Rectal smooth muscle tissue (tissue), 1 donor: Measurements from ENCODE around the gene SYNE3.

Experiments
- H3K27ac ChIP-seq: one replicate; pipeline ENCODE4 v1.7.0; 2013; ENCODE audit warnings: low read depth, low read length, inconsistent platforms
- H3K27me3 ChIP-seq: one replicate; pipeline ENCODE4 v1.7.0; 2013; ENCODE audit warnings: low read length; ENCODE audit not compliant: control insufficient read depth, insufficient read depth
- H3K36me3 ChIP-seq: one replicate; pipeline ENCODE4 v1.7.0; 2013; ENCODE audit warnings: low read length; ENCODE audit not compliant: control insufficient read depth, insufficient read depth
- H3K4me1 ChIP-seq: one replicate; pipeline ENCODE4 v1.7.0; 2013; ENCODE audit warnings: low read length; ENCODE audit not compliant: control insufficient read depth, insufficient read depth
- H3K4me3 ChIP-seq: one replicate; pipeline ENCODE4 v1.7.0; 2013; ENCODE audit warnings: low read length
- H3K9ac ChIP-seq: one replicate; pipeline ENCODE4 v1.7.0; 2013; ENCODE audit warnings: low read length

The SYNE3 gene

DNA sequence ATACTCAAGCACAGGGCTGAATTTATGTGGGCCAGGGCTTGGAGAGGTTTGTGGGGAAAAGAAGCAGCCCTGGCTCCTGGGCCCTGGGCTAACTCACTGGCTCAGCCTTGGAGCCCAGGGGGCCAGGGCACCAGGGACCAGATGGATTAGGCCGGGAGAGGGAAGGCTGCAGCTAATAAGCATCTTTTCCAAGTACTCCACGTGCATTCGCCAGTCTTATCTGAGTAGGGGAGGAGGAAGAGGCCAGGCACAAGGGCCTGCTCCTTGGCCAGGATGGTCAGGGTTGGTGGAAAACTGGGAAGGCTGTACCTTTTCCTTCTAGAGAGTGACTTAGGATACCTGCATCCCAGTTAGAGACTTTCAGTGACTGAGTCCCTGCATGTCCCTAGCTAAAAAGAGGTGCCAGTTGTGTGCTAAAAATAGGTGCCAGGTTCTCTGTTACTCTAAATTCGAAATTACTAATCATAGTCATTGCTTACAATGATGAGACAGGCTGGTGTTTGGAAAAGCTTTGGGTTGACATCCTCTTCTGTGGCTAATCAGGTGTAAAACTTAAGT is 19.7 kb upstream of the SYNE3 start:
- no peaks in the 10 kb centered on the region for H3K36me3 ChIP-seq
- H3K4me3 ChIP-seq = peak overlapping the region; percentile 77
- no peaks in the 10 kb centered on the region for H3K27me3 ChIP-seq
- peak overlapping the region; percentile 24 for H3K9ac ChIP-seq
- H3K27ac ChIP-seq = no peak overlapping the region
- peaks cover 21% of the 10 kb centered on the region for H3K4me1 ChIP-seq

DNA sequence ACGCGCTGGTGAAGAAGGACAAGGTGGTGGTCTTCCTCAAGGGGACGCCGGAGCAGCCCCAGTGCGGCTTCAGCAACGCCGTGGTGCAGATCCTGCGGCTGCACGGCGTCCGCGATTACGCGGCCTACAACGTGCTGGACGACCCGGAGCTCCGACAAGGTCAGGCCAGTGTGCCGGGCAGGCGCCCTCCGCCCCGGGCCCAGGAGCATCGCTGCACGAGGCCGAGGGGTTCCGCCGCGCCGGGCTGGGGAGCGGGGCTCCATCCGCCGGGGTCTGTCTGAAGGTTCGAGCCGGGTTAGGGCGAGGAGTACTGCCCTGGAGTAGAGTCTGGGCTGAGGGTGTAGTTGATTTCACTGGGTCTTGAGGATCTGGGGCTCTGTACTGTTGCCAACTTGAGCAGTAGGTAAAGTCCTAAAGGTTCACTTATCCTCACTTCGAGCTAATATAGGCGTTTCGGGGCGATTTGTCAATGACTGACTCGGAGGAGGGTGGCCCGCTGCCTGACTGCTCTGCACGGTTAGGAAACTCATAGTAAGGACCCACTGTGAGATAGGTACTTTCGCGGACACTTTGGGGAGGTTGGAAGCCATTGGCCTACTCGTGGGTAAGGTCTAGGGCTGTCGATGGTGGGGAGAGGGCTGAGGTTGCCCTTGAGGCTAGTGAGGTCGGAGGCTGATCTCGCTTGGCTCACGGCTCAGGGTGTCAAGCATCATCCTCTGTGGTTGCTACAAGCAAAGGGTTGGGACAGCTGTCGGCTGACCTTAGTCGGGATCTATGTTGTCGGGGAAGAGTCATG is 19.0 kb upstream of the SYNE3 start:
- peak overlapping the region; percentile 77 for H3K4me3 ChIP-seq
- peaks cover 21% of the 10 kb centered on the region for H3K4me1 ChIP-seq
- H3K27ac ChIP-seq = peak overlapping the region; percentile 24
- peak overlapping the region; percentile 83 for H3K9ac ChIP-seq
- no peaks in the 10 kb centered on the region for H3K27me3 ChIP-seq
- no peaks in the 10 kb centered on the region for H3K36me3 ChIP-seq

DNA sequence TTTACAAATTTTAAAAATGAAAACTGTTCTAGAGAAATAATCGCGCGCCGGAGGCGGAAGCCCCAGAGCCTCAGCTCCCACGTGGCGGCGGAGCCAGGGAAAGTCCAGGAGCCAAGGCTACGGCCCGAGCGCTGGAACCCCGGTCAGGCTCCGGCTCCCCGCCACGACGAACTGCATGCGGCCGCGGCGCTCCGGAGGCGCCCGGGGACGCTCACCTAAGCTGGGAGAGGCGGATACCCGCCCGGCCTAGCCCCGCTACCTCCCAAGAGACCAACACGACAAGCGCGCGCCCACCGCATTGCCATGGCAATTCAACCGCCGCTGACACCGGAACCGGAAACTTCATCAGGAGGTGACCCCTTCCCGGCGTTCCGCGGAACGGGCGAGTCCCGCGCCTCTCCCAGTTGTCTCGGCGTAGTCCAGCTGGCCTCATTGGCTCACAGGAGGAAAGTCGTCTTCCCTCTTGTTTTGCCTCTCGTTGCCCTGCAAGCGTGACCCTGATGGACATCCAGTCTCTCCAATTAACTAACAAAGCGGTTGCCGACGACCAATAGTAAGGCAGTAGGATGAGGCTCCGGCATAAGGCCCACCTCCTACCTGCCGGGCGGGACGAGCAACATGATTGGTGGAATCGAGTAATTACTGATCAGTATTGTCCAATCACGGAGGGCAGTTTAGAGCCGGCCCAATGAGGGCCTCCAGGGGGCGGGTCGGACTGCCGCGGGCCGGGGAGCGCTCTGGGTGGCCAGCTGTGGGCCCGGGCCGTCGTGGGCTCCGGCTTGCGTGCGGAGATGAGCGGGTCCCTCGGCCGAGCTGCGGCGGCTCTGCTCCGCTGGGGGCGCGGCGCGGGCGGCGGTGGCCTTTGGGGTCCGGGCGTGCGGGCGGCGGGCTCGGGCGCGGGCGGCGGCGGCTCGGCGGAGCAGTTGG is 18.1 kb upstream of the SYNE3 start, which contains the start of gene GLRX5:
TSS of gene GLRX5 (plus strand) at position 752 of the 927 bp plus-strand sequence. CDS start at position 792, 40 bp downstream.
- H3K4me1 ChIP-seq = peaks cover 21% of the 10 kb centered on the region

GRCh38 chr14:95533822-95534221 is 17.4 kb upstream of the SYNE3 start:
- peaks cover 21% of the 10 kb centered on the region for H3K4me1 ChIP-seq
- H3K9ac ChIP-seq = no peak overlapping the region

More for the DNA sequence above, 18.1 kb upstream of the SYNE3 start, which contains the start of gene GLRX5:
- Histone ChIP-seq H3K4me3 (peak within 1 kb of the TSS; percentile 85), H3K27ac (peak within 1 kb of the TSS; percentile 76), H3K27me3 (no peaks in the 10 kb centered on the region), H3K36me3 (no peaks in the 10 kb centered on the region), H3K9ac (peak within 1 kb of the TSS; percentile 83)

DNA sequence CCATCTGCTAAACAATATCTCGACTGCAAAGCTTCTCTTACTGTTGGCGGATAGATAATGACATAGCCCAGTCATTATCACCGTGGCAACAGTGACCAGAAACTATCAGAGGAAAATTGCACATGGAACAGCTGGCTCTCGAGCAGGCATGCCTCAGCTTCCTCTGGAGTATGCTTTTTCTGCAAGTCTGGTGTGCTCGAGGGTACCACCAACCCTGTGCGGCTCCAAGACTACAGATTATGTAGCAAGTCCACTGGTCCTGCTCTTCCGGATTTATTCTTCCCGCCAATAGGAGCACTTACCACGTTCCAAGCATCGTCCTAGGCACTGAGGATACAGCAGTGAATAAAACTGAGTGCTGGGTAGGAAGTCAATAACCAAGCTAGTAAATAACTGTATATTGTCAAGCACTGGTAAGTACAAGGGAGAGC is 17.0 kb upstream of the SYNE3 start:
- no peak overlapping the region for H3K27ac ChIP-seq
- no peaks in the 10 kb centered on the region for H3K36me3 ChIP-seq
- H3K27me3 ChIP-seq = no peaks in the 10 kb centered on the region
- H3K4me1 ChIP-seq = peaks cover 21% of the 10 kb centered on the region
- peak overlapping the region; percentile 85 for H3K4me3 ChIP-seq
- H3K9ac ChIP-seq = no peak overlapping the region

More at GRCh38 chr14:95533822-95534221, 17.4 kb upstream of the SYNE3 start:
- Histone ChIP-seq H3K4me3 (peak overlapping the region; percentile 85), H3K27ac (no peak overlapping the region), H3K36me3 (no peaks in the 10 kb centered on the region), H3K27me3 (no peaks in the 10 kb centered on the region)

- H3K36me3 ChIP-seq = no peaks in the 10 kb centered on the region
- H3K9ac ChIP-seq = no peak overlapping the region
- no peak overlapping the region for H3K27ac ChIP-seq
- no peaks in the 10 kb centered on the region for H3K27me3 ChIP-seq
- H3K4me3 ChIP-seq = no peak overlapping the region
- peaks cover 25% of the 10 kb centered on the region for H3K4me1 ChIP-seq
These were observed 15.5 kb upstream of the SYNE3 start for GRCh38 chr14:95531969-95532368.

DNA sequence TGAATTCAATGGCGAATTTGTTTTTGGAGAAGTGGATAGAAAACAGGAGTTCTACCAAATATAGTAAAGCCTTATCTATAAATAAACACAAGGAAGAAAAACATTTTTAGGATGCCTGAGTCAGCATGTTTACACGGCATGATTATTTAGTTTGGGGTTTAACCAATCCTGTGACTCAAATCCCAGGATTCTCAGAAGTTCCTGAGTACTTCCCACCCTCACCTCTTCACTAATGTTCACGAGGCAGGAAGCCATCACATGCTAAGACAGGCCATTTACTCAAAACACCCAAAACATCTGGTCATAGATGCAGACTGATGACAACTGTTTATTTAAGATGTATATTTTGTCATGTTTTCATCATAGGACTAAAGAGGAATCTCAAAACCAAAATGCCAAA is 15.0 kb upstream of the SYNE3 start:
- Histone ChIP-seq H3K4me1 (peaks cover 25% of the 10 kb centered on the region), H3K27me3 (no peaks in the 10 kb centered on the region), H3K9ac (no peak overlapping the region), H3K36me3 (no peaks in the 10 kb centered on the region), H3K27ac (no peak overlapping the region), H3K4me3 (no peak overlapping the region)

DNA sequence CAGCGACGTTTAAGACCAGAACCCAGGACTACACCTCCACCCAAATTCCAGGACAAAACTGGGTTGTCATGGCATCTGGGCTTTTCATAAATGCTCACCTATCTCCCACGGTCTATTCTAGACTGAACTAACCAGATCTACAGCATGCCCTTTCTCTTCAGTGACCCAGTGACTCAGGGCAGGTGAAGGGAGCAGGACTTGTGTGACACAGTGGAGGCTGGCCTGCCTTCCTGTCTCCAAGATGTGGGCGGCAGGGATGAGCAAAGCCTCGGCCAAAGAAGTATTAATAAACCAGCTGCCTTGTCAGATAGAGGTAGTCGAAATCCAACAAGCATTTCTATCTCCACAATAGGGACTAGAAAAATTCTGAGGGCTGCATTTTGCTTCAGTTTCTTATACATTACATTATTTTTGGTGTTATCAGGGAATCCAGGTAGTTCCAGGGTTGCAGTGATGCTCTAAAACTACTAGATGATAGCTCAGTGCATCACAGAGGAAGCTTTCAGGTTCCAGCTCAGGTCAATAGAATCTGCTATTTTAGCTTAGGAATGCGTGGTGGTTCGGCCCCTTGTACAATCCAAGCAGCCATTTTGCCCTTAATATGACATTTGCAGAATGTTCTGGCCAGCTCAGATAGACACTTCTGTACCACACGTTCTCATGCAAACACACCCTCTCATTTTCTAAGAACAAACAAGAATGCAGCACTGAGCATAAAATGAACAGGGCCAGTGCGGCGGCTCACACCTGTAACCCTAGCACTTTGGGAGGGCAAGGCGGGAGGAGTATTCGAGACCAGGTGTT is 14.2 kb upstream of the SYNE3 start:
- Histone ChIP-seq H3K4me1 (peaks cover 17% of the 10 kb centered on the region), H3K27ac (no peak overlapping the region), H3K9ac (no peak overlapping the region), H3K4me3 (no peak overlapping the region), H3K27me3 (no peaks in the 10 kb centered on the region), H3K36me3 (no peaks in the 10 kb centered on the region)

DNA sequence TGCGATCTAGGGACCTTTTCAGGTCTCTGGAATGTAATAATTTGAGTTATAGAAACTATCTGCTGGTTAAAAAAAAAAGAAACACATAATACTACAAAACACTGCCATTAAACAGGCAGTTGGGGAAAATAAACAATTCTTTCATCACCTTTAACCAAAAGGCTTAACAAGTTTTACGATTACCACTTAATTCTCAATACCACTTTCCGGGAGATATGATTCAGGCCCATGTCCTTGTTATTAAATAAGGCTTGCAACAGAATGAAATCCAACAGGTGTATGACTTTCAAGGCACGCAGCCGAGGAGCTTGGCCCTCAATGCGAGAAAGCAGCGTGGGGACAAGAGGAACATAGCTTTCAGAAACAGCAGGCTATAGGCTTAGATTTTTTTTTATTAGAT is 12.8 kb upstream of the SYNE3 start:
- Histone ChIP-seq H3K4me3 (no peak overlapping the region), H3K27me3 (no peaks in the 10 kb centered on the region), H3K36me3 (no peaks in the 10 kb centered on the region), H3K27ac (no peak overlapping the region), H3K4me1 (peaks cover 15% of the 10 kb centered on the region), H3K9ac (no peak overlapping the region)

DNA sequence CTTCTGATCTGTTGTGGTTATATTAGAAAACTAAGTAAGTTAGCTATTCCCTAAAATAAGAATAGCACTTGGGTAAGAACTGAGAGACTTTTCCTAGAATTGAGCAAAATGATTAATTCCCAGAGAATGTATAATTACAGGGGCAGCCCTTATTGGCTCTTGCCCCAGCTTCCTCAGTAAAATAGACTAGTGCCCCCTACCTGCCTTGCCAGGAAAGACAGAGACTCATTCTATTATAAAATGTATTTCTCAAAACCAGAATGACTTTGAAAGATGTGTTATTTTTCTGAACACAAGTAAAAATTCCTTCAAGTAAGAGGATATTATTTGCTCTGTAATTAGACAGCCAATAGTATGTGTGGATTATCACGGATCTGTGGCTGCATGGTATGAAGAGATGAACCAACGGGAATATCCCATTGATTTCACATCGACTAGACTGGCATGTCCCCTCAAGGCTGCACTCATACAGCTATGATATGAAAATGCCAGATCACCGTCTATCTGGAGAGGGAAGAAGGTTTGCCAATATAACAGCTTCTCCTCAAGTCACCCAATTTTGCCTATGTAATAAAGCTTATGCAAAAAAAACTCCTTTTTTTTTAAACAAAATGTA is 11.0 kb upstream of the SYNE3 start:
- Histone ChIP-seq H3K27me3 (no peaks in the 10 kb centered on the region), H3K27ac (peak overlapping the region; percentile 15), H3K36me3 (no peaks in the 10 kb centered on the region), H3K4me1 (peaks cover 7% of the 10 kb centered on the region), H3K4me3 (no peak overlapping the region), H3K9ac (no peak overlapping the region)
